Measurements from ENCODE around the gene MUC5B. TPM values are rescaled to one million over a fixed set of nuclear protein-coding genes. Genes with fewer than 3 reads are reported as not detected.

MUC5B gene
- total RNA-seq, 2 experiments from 2014 or later: not detected

DNA sequence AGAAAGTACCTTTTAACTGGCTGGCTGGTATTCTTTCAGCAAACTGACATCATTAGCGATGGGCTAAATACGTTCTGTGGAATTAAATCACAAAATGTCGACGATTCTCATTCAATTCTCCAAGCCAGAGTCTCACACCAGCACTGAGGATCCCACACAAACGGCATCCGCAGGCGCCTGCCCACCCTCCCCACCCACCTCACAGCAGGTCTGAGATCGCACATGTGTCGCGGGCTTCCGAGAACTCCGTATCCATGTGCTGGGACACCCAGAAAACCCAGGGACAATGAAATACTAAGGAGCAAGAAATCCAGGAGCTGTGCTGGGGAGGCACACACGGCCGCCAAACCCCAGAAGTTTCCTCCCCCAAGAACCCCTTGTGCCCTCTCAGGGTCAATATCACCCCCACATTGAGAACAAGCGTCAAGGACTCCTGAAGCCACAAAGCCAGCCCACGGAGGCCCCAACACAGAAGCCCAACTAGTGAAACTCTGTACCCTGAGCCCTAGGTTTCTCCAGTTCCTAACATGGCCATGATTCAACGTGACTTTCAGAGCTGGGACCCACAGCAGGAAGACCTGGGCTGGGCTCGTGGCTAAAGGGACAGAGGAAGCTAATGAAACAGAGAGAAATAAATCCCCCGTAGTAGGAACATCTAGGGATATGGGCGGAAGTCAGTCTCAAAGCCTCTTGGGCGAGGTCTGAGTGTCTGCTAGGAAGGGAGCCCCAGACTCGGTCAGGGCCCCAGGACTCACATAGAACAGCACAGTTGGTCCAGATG, 78.5 kb downstream of the MUC5B start:
- no peaks in the 10 kb centered on the region for H3K9me3 Mint-ChIP-seq
- Histone ChIP-seq H3K9me3 (ENCODE audit: control insufficient read depth in 1 of 2, insufficient read depth in 1 of 2, low read length in 2 of 2) (no peaks in the 10 kb centered on the region), H3K27me3 (ENCODE audit: control insufficient read depth in 1 of 2, insufficient read depth in 2 of 2, low read length in 2 of 2) (no peaks in the 10 kb centered on the region), H3K4me3 (ENCODE audit: low read length) (no peak overlapping the region), H3K4me1 (ENCODE audit: insufficient read depth, low read length) (peaks cover 26% of the 10 kb centered on the region), H3K27ac (ENCODE audit: low read depth in 1 of 2, low read length in 2 of 2) (no peak overlapping the region), H3K36me3 (ENCODE audit: insufficient read depth, low read length) (peaks cover 31% of the 10 kb centered on the region)
- intact Hi-C loops (cut with DNase I, micrococcal nuclease): no loop called here
- H3K4me3 Mint-ChIP-seq: no peak overlapping the region
- peaks cover 5% of the 10 kb centered on the region for H3K36me3 Mint-ChIP-seq (ENCODE audit: low read depth)
- CTCF ChIA-PET: interaction anchor here (1.7 kb wide), 1 partner anchor 8 kb away, joined by 4 read pairs; the partner anchor contains the start of gene TOLLIP
- DNase-seq: no peak
- ATAC-seq (ENCODE audit: poor library complexity): no peak
- H3K4me1 Mint-ChIP-seq (ENCODE audit: low read depth): peaks cover 29% of the 10 kb centered on the region
- H3K27ac Mint-ChIP-seq: no peak overlapping the region
- POLR2A ChIA-PET: no interaction called here
- TF ChIP-seq, protein P1, sequence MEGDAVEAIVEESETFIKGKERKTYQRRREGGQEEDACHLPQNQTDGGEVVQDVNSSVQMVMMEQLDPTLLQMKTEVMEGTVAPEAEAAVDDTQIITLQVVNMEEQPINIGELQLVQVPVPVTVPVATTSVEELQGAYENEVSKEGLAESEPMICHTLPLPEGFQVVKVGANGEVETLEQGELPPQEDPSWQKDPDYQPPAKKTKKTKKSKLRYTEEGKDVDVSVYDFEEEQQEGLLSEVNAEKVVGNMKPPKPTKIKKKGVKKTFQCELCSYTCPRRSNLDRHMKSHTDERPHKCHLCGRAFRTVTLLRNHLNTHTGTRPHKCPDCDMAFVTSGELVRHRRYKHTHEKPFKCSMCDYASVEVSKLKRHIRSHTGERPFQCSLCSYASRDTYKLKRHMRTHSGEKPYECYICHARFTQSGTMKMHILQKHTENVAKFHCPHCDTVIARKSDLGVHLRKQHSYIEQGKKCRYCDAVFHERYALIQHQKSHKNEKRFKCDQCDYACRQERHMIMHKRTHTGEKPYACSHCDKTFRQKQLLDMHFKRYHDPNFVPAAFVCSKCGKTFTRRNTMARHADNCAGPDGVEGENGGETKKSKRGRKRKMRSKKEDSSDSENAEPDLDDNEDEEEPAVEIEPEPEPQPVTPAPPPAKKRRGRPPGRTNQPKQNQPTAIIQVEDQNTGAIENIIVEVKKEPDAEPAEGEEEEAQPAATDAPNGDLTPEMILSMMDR (IDR thresholded peaks at IDR 0.05): no peak
- no peaks in the 10 kb centered on the region for H3K27me3 Mint-ChIP-seq

DNA sequence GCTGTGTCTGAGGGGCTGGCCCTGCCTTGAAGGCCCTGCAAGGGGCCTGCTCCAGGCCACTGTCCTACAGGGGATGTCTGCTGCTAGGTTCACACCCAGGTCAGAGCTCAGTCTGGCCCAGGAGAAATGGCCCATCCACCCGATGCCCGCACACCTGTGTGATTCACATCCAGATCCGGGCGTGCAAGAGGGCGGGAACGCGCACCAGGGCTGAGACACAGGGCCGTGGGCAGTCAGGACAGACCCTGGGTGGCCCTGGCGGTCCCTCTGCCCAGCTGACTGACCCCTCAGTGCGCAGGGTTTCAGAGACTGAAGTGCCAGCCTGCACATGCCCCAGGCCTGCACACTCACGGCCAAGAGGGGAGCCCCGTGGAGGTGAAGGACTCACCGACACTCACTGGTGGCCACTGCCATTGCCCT, 79.2 kb downstream of the MUC5B start:
- Histone ChIP-seq H3K27me3 (ENCODE audit: control insufficient read depth in 1 of 2, insufficient read depth in 2 of 2, low read length in 2 of 2) (no peaks in the 10 kb centered on the region), H3K36me3 (ENCODE audit: insufficient read depth, low read length) (peaks cover 31% of the 10 kb centered on the region), H3K9me3 (ENCODE audit: control insufficient read depth in 1 of 2, insufficient read depth in 1 of 2, low read length in 2 of 2) (no peaks in the 10 kb centered on the region), H3K4me1 (ENCODE audit: insufficient read depth, low read length) (peaks cover 32% of the 10 kb centered on the region), H3K27ac (ENCODE audit: low read depth in 1 of 2, low read length in 2 of 2) (no peak overlapping the region), H3K4me3 (ENCODE audit: low read length) (no peak overlapping the region)
- Mint-ChIP-seq H3K4me1 (ENCODE audit: low read depth) (peaks cover 33% of the 10 kb centered on the region), H3K36me3 (ENCODE audit: low read depth) (peaks cover 5% of the 10 kb centered on the region), H3K4me3 (no peak overlapping the region), H3K9me3 (no peaks in the 10 kb centered on the region), H3K27ac (no peak overlapping the region), H3K27me3 (no peaks in the 10 kb centered on the region)
- peak in 2 of 14 experiments; percentile 10 to 22 for DNase-seq
- intact Hi-C loops (cut with DNase I, micrococcal nuclease): no loop called here
- no peak for ATAC-seq (ENCODE audit: poor library complexity)
- POLR2A ChIA-PET: no interaction called here
- CTCF ChIA-PET: no interaction called here
- TF ChIP-seq, protein P1 (IDR thresholded peaks at IDR 0.05): no peak

DNA sequence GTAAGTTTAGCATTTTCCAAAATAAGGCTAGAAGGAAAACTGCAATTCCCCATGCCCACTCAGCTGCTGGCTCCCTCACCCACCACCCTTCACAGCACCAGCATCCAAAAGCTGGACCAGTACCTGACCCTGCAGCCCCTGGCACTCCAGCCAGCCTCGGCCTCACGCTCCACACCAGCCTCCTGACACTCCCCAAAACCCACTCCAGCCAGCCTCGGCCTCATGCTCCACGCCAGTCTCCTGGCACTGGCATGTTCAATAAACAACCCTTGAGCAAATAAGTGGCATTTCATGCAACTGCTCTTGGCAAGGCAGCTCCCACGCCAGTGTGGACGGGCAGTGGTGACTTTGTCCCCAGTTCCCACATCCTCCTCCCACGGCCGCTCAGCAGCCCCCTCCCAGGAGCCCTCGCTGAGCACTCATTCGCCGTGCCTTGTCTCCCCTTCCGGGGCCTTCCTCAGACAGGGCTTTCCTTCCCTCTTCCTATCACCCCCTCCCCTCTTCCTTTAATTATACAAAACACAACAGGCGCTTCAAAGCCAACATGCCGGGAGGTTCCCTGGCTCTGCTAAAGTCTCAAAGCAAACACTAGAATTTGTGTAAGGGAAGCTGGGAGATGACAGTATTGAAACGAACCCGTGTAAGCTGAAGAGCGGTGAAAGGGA, 79.7 kb downstream of the MUC5B start:
- no peaks in the 10 kb centered on the region for H3K9me3 Mint-ChIP-seq
- Histone ChIP-seq H3K36me3 (ENCODE audit: insufficient read depth, low read length) (peaks cover 26% of the 10 kb centered on the region), H3K27me3 (ENCODE audit: control insufficient read depth in 1 of 2, insufficient read depth in 2 of 2, low read length in 2 of 2) (no peaks in the 10 kb centered on the region), H3K4me3 (ENCODE audit: low read length) (no peak overlapping the region), H3K9me3 (ENCODE audit: control insufficient read depth in 1 of 2, insufficient read depth in 1 of 2, low read length in 2 of 2) (no peaks in the 10 kb centered on the region), H3K27ac (ENCODE audit: low read depth in 1 of 2, low read length in 2 of 2) (no peak overlapping the region), H3K4me1 (ENCODE audit: insufficient read depth, low read length) (peaks cover 38% of the 10 kb centered on the region)
- H3K4me3 Mint-ChIP-seq: no peak overlapping the region
- H3K36me3 Mint-ChIP-seq (ENCODE audit: low read depth): peaks cover 5% of the 10 kb centered on the region
- peak in 1 of 14 experiments; percentile 22 for DNase-seq
- ATAC-seq (ENCODE audit: poor library complexity): no peak
- TF ChIP-seq, protein P1 (IDR thresholded peaks at IDR 0.05): no peak
- POLR2A ChIA-PET: no interaction called here
- peaks cover 39% of the 10 kb centered on the region for H3K4me1 Mint-ChIP-seq (ENCODE audit: low read depth)
- H3K27ac Mint-ChIP-seq: no peak overlapping the region
- intact Hi-C loops (cut with DNase I, micrococcal nuclease): no loop called here
- CTCF ChIA-PET: no interaction called here
- H3K27me3 Mint-ChIP-seq: no peaks in the 10 kb centered on the region

All from CD4-positive, alpha-beta T cell (primary cell).